ENCODE measurements around the gene DNAH10.
"Not testable (repeated sequence)": the region's sequence is repeated elsewhere in the genome, so short reads cannot be mapped to it uniquely, and the experiment has no call there.

Gene DNAH10

GRCh38 chr12:123936956-123937706 lies 175.0 kb downstream of the DNAH10 start:
- DNase-seq (ENCODE audit: low spot score) = no peak

DNA sequence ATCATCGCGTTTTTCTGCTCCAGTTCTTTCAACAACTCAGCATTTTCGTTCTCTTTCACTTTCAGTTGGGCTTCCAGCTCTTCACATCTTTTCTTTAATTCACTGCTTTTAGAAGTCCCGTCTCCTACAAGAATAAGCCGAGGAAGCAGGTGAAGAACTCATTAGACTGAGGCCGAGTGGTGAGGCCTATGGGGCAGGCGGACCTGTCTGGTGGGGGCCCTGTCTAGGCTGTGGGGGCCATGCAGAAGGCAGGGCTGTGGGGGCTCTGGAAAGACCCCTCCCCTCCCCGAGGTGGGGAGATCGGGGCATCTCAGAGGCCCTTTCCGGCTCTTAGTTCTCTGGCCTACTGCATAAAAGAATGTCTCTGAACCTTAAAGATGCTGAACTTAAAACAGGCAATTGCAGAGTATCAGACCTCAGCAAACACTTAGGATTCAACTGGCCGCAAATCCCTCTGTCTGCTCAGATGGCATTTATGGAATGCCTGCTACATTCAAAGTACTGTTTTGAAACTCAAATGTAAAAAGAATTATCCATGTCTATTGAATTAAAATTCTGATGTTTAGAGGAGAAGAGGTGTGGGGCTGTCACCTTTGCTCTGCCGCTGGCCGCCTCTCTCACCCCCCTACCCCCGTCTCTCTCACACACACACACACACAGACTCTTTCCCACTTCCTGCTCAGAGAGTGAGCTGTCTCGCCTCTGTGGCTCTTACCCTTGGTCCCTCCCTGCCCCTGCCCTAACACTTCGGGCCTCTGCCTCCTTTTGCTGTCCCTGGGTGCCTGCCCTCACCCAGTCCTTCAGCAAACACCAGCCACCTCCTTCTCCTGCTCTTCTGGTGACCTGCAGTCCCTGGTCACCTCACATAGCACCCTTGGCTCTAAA lies 175.8 kb downstream of the DNAH10 start:
- DNase-seq (ENCODE audit: low spot score) = no peak

DNA sequence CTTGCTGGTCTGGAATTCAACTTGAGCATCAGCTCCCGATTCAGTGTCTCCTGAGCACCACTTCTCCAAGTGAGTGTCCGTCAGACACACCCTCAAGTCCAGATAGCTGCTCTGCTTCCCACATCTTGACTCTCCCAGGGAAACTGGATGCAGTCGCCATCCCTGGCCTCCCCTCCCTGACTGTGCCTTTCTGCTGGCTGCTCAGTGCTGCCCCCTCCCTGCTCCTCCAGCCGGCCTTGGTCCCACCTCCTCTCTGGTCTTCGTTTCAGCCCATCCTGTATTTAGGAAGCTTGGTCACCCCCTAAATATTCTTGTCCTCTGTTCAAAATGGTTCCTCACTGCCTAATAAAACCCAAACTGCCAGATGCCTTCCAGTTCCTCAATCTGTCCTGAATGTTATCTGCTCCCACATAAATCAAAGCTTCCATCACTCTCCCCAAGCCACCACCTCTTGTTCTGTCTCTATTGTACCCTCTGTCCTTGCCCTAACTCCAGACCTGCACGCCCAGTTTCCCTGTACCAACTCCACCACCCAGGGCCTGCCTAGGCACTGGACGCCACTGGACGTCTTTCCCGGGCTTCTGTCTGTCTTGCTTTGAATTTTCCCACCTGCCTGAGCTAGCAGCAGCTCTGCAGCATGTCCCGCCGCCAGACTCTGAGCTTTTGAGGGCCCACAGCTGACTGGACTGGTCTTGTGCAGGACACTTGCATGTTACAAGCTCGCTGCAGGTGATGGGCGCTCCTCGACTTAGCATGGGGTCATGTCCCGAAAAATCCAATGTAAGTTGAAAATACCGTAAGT lies 176.8 kb downstream of the DNAH10 start:
- DNase-seq (ENCODE audit: low spot score) = no peak

DNA sequence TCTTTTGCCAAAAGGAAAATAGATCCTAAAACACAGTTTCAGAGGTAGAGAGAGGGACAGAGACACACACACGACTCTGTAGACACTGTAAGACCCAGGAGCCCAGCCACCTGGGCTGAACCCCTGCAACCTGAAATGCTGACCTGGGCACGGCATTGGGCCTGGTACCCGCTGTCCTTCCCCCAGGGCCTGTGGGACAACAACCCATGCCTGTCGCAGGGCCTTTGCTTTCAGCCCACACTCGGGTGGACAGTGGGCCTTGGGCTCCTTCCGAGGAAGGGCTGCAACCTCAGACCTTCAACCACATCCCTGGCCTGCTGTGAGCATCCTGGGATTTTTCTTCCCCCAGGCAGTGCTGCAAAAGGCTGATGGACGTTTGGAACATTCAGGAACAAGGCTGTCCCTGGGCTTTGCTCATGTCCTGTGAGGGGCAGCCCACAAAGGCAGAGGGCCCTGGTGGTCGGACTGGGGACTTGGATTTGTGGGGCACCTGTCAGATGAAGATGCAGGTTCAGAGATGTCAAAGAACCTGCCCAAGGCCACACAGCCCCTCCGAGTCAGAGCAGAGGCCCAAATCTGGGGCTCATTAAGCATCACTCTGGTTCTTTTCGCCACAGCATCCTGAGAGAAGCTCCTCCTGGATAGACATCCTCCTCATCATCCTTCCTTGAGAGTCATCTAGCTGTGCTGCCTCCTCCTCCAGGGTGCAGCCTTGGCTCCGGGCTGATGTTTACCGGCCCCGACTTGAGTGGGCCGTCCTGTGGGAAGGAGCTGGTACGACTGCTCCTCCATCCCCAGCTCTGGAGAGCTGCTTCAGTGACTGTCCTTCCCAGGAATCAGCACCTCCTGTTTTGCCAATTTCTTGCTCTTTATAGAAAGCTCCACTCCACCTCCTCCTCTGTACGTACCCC lies 177.9 kb downstream of the DNAH10 start:
- no peak for DNase-seq (ENCODE audit: low spot score)

GRCh38 chr12:123940627-123940966 lies 178.5 kb downstream of the DNAH10 start:
- no peak for DNase-seq (ENCODE audit: low spot score)

- DNase-seq (ENCODE audit: low spot score) = no peak
Observed at GRCh38 chr12:123941000-123941399, 178.9 kb downstream of the DNAH10 start.

DNA sequence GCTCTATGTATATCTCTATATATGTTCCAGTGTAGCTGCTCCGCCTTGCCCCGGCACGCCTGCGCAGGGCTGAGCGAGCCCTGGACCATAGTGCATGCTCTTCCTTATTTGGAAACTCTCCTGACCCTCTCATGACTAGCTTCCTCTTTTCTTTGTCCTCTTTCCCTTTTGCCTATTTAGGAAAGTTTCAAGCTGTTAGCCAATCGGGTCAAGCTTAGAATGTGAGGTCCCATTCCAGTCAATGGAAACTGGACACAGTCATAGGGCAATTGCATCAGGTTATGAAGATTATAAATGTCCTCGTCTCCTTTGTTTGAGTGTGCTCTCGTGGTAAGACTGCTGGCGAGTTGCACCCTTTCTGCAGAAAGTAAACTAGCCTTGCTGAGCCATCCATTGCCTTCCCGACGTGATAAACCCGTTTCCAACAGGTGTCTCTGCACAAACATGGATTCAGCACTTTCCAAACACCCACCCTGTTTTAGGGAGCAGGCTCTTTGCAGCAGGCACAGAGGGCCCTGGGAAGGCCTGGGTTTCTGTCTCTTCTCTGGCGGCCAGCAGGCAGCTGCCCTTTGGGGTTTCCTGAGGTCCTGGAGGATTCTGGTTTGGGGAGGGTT lies 179.6 kb downstream of the DNAH10 start:
- no peak for DNase-seq (ENCODE audit: low spot score)

GRCh38 chr12:123942238-123942653 lies 180.1 kb downstream of the DNAH10 start:
- DNase-seq (ENCODE audit: low spot score) = no peak

- no peak for DNase-seq (ENCODE audit: low spot score)
Observed at GRCh38 chr12:123942911-123943648, 181.0 kb downstream of the DNAH10 start.

DNA sequence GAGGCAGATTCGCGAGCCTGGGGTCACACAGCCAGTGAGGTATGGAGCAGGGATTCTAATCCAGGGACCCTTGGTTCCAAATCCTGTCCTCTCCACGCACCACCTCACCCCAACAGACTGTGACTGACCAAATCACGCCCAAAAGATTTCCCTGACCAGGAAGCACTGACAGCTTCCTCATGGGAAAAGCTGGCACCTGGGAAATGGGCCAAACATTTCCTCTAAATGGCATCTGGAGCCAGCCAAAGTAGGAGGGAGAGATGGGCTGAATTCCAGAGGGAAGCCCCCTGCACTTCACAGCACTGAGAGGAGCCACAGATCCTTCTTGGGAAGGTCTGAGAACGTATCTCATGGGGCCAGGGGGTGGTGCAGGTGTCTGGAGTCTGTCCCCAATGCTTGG lies 181.7 kb downstream of the DNAH10 start:
- DNase-seq (ENCODE audit: low spot score) = no peak

DNA sequence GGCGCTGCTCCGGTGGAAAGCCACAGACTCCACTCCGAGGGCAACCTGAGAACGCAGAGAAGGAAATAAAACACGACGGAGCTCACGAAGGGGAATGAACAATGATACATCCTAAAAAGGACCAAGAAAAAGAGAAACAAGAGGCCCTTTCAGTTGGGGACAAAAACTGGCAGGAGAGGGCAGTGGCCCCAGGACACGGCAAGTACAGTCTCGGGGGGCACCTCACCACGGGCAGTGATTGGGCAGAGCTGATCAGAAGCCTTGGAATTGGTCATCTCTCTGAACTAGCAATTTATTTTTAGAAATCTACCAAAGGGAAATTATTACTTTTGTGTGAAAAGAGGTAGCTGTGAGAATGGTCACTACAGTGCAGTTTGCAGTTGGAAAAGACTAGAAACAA lies 182.6 kb downstream of the DNAH10 start:
- DNase-seq (ENCODE audit: low spot score) = no peak

- no peak for DNase-seq (ENCODE audit: low spot score)
Observed at GRCh38 chr12:123945287-123946151, 183.4 kb downstream of the DNAH10 start.

GRCh38 chr12:123946152-123946515 lies 184.0 kb downstream of the DNAH10 start:
- no peak for DNase-seq (ENCODE audit: low spot score)

GRCh38 chr12:123946516-123947505 lies 184.7 kb downstream of the DNAH10 start:
- DNase-seq (ENCODE audit: low spot score) = not testable (repeated sequence)

- not testable (repeated sequence) for DNase-seq (ENCODE audit: low spot score)
Observed at GRCh38 chr12:123947531-123947930, 185.4 kb downstream of the DNAH10 start.

DNA sequence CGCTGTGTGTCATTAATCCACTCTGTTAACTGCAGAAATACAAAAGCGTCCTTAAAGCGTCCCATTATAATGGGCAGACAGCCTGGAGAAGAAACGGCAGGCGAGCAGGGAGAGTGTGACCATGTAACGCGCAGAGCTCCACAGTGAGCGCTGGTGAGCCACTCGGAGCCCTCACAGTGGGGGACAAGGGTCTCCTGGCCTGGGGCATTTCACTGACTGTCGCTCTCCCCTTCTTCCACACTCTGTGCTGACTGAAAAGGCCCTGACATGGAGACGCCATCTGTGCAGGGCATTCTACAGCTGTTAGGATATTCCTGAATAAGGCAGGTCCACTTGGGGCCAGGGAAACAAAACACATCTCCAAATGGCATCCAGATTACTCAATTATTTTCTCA lies 186.3 kb downstream of the DNAH10 start:
- DNase-seq (ENCODE audit: low spot score) = no peak

DNA sequence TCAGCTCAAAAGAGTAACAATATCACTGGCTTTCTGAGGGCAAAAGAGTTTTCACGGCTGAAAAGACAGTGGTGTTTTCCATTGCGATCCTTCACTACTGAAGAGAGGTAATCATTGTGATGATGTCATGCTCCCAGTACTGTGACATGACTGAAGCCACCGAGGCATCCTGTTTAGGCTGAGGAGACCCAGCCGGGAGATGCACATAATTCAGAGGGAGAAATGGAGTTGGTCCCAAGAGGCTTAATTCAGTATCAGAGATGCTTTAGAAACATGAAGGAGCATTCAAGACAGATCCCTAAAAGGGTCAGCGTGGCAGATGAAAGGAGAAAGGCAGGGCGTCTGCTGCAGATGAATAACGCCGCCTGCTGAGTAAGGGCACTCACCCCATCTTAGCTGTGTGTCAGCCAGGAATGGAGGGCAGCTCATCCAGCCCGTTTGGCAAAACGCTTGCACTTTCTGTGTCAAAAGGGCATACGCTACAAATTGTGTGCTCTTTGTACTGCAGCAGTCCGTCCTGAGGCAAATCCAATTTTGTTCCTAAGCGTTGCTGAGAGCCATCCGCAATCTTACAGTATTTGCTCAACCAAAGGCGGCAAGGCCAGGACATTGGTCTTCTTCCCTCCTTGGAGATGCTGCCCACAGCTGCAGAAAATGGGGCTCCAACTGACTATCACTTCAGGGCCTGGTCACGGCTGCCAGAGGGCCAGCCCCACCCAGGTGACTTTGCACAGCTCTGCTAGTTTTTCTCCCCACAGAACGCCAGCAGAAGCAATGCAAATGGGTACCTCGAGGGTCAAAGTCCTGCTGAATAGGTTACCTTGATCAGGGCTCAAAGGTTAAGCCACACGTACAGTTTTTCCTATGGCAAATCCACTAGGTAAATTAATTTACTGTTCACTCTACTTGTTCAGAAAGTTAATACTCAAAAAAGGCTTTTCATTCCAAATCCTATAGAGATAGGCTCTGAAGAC lies 187.0 kb downstream of the DNAH10 start:
- DNase-seq (ENCODE audit: low spot score) = no peak
